ENCODE measurements around the gene CSMD2. TPM values are rescaled to one million over a fixed set of nuclear protein-coding genes. Genes with fewer than 3 reads are reported as not detected.

The CSMD2 gene
- polyA plus RNA-seq, 1 donor, result 0.36 TPM

DNA sequence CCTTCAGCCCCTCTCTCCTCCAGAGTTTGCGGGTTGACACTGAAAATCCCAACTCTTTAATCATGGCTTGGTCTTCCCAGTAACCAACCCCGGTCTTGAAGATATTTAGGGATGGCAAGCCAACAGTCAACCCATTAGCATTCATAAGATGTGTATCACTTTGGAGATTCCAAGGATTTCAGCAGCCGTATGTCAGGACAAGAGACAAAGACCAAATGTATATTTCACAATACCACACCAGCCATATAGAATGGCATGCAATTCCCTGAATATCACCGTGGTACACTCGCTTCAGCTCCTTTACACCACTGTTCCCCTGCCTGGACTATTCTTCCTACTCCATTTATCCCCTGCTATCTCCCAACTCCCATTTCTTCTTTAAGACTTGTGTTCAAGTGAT, 109.2 kb downstream of the CSMD2 start:
- WGBS (ENCODE audit: insufficient coverage, low lambda C conversion rate), result no CpG with 5 or more reads among the region's 5 CpGs
- H3K27me3 ChIP-seq (ENCODE audit: control insufficient read depth, insufficient read depth, low read length), result peaks cover 5% of the 10 kb centered on the region
- no peak overlapping the region for H3K4me3 ChIP-seq (ENCODE audit: low read length)
- no peak for DNase-seq
- H3K4me1 ChIP-seq (ENCODE audit: control insufficient read depth, insufficient read depth, low read length), result no peaks in the 10 kb centered on the region
- no peaks in the 10 kb centered on the region for H3K36me3 ChIP-seq (ENCODE audit: control insufficient read depth, insufficient read depth, low read length)
- H3K27ac ChIP-seq (ENCODE audit: low read length), result no peak overlapping the region
- H3K9me3 ChIP-seq (ENCODE audit: control insufficient read depth, low read depth, low read length), result no peaks in the 10 kb centered on the region

DNA sequence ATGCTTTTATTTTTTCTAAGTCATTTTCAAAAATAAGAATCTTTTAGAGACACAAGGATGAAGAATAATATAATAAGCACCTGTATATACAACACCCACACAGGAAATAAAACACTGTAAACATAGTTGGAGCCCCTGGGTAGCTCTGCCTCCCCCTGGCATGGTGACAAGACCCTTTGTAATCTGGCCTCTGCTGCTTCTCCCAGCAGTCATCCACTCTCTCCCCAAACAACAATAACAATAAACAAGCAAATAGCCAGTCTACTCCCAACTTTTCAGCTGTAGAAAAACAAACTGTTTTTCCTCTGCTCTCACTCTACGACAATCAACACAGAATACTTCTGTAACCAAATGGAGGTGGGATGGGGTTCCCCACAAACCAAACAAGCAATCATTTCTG, 110.1 kb downstream of the CSMD2 start:
- 50% methylated on average over 1 of the region's 1 CpG for WGBS (ENCODE audit: insufficient coverage, low lambda C conversion rate)
- H3K9me3 ChIP-seq (ENCODE audit: control insufficient read depth, low read depth, low read length), result no peaks in the 10 kb centered on the region
- H3K4me3 ChIP-seq (ENCODE audit: low read length), result no peak overlapping the region
- peaks cover 5% of the 10 kb centered on the region for H3K27me3 ChIP-seq (ENCODE audit: control insufficient read depth, insufficient read depth, low read length)
- no peak for DNase-seq
- no peaks in the 10 kb centered on the region for H3K36me3 ChIP-seq (ENCODE audit: control insufficient read depth, insufficient read depth, low read length)
- no peak overlapping the region for H3K27ac ChIP-seq (ENCODE audit: low read length)
- H3K4me1 ChIP-seq (ENCODE audit: control insufficient read depth, insufficient read depth, low read length), result no peaks in the 10 kb centered on the region

DNA sequence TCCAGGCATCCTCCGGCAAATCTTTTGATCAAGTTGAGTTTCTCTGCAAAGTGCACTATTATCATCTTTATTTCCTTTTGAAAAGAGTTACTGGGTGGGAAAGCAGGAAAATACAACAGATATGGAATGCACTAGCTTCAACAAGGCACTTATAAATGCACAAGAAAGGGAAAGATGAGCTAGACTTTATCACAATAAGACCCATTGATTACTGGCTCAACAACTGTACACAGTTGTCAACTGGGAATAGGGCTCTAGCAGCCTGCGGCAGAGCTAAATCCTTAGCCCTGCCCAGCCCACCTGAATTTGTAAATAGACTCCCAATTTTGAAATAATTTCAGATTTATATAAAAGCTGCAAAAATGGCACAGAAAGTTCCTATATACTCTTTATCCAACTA, 111.4 kb downstream of the CSMD2 start:
- no peaks in the 10 kb centered on the region for H3K4me1 ChIP-seq (ENCODE audit: control insufficient read depth, insufficient read depth, low read length)
- H3K27me3 ChIP-seq (ENCODE audit: control insufficient read depth, insufficient read depth, low read length), result peaks cover 5% of the 10 kb centered on the region
- H3K4me3 ChIP-seq (ENCODE audit: low read length), result no peak overlapping the region
- no peak overlapping the region for H3K27ac ChIP-seq (ENCODE audit: low read length)
- no peaks in the 10 kb centered on the region for H3K36me3 ChIP-seq (ENCODE audit: control insufficient read depth, insufficient read depth, low read length)
- no peaks in the 10 kb centered on the region for H3K9me3 ChIP-seq (ENCODE audit: control insufficient read depth, low read depth, low read length)
- no peak for DNase-seq
- 100% methylated on average over 1 of the region's 2 CpGs for WGBS (ENCODE audit: insufficient coverage, low lambda C conversion rate)

DNA sequence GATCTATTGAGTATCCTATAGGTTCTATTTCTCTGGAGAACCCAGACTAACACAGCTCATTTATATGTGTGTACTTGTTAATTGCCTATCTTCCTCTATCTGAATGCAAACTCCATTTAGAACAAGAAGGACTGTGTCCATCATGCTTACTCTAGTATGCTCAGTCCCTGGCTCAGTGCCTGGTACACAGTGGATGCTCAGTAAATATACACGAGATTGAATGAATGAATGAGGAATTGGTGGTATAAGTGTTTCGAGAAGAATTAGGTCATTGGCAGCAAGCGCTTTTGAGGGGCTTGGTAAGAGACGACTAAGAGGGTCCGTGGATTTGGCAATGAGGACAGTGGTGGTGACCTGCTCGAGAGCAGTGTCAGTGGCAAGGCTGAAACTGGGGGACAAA, 112.5 kb downstream of the CSMD2 start:
- Histone ChIP-seq H3K27ac (ENCODE audit: low read length) (no peak overlapping the region), H3K4me3 (ENCODE audit: low read length) (no peak overlapping the region), H3K4me1 (ENCODE audit: control insufficient read depth, insufficient read depth, low read length) (no peaks in the 10 kb centered on the region), H3K36me3 (ENCODE audit: control insufficient read depth, insufficient read depth, low read length) (no peaks in the 10 kb centered on the region), H3K9me3 (ENCODE audit: control insufficient read depth, low read depth, low read length) (no peaks in the 10 kb centered on the region), H3K27me3 (ENCODE audit: control insufficient read depth, insufficient read depth, low read length) (peaks cover 4% of the 10 kb centered on the region)
- WGBS (ENCODE audit: insufficient coverage, low lambda C conversion rate), result 80% methylated on average over 1 of the region's 6 CpGs
- DNase-seq, result no peak

- 57% methylated on average over 2 of the region's 3 CpGs for WGBS (ENCODE audit: insufficient coverage, low lambda C conversion rate)
- no peaks in the 10 kb centered on the region for H3K4me1 ChIP-seq (ENCODE audit: control insufficient read depth, insufficient read depth, low read length)
- no peak for DNase-seq
- H3K4me3 ChIP-seq (ENCODE audit: low read length), result no peak overlapping the region
- no peaks in the 10 kb centered on the region for H3K9me3 ChIP-seq (ENCODE audit: control insufficient read depth, low read depth, low read length)
- no peaks in the 10 kb centered on the region for H3K36me3 ChIP-seq (ENCODE audit: control insufficient read depth, insufficient read depth, low read length)
- H3K27me3 ChIP-seq (ENCODE audit: control insufficient read depth, insufficient read depth, low read length), result no peaks in the 10 kb centered on the region
- no peak overlapping the region for H3K27ac ChIP-seq (ENCODE audit: low read length)
Measured at GRCh38 chr1:34050709-34051485, 114.1 kb downstream of the CSMD2 start.

DNA sequence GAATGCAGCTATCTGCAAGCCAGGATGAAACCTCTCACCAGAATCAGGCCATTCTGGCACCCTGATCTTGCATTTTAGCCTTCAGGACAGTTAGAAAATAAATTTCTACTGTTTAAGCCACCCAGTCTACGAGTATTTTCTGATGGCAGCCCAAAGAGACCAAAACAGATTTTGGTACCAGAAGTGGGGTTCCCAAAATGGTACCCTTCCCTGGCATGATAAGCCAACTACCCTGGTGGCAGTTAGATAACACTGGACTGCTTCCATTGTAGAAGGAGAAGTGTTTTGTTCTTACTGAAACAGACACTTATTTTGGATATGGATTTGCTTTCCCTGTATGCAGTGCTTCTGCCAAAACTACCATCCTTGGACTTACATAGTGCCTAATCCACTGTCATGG, 115.0 kb downstream of the CSMD2 start:
- Histone ChIP-seq H3K4me1 (ENCODE audit: control insufficient read depth, insufficient read depth, low read length) (no peaks in the 10 kb centered on the region), H3K27ac (ENCODE audit: low read length) (no peak overlapping the region), H3K4me3 (ENCODE audit: low read length) (no peak overlapping the region), H3K9me3 (ENCODE audit: control insufficient read depth, low read depth, low read length) (no peaks in the 10 kb centered on the region), H3K27me3 (ENCODE audit: control insufficient read depth, insufficient read depth, low read length) (no peaks in the 10 kb centered on the region), H3K36me3 (ENCODE audit: control insufficient read depth, insufficient read depth, low read length) (no peaks in the 10 kb centered on the region)
- no CpG with 5 or more reads among the region's 1 CpG for WGBS (ENCODE audit: insufficient coverage, low lambda C conversion rate)
- DNase-seq, result no peak

- H3K27ac ChIP-seq (ENCODE audit: low read length), result no peak overlapping the region
Measured at GRCh38 chr1:34049477-34049876, 115.6 kb downstream of the CSMD2 start.

GRCh38 chr1:34037856-34038255, 127.2 kb downstream of the CSMD2 start:
- Histone ChIP-seq H3K4me1 (ENCODE audit: control insufficient read depth, insufficient read depth, low read length) (no peaks in the 10 kb centered on the region), H3K27ac (ENCODE audit: low read length) (no peak overlapping the region), H3K27me3 (ENCODE audit: control insufficient read depth, insufficient read depth, low read length) (no peaks in the 10 kb centered on the region), H3K36me3 (ENCODE audit: control insufficient read depth, insufficient read depth, low read length) (no peaks in the 10 kb centered on the region), H3K9me3 (ENCODE audit: control insufficient read depth, low read depth, low read length) (no peaks in the 10 kb centered on the region), H3K4me3 (ENCODE audit: low read length) (no peak overlapping the region)
- no peak for DNase-seq
- WGBS (ENCODE audit: insufficient coverage, low lambda C conversion rate), result 15% methylated on average over 2 of the region's 7 CpGs

More at GRCh38 chr1:34049477-34049876, 115.6 kb downstream of the CSMD2 start:
- Histone ChIP-seq H3K4me3 (ENCODE audit: low read length) (no peak overlapping the region), H3K9me3 (ENCODE audit: control insufficient read depth, low read depth, low read length) (no peaks in the 10 kb centered on the region), H3K36me3 (ENCODE audit: control insufficient read depth, insufficient read depth, low read length) (no peaks in the 10 kb centered on the region), H3K27me3 (ENCODE audit: control insufficient read depth, insufficient read depth, low read length) (no peaks in the 10 kb centered on the region), H3K4me1 (ENCODE audit: control insufficient read depth, insufficient read depth, low read length) (no peaks in the 10 kb centered on the region)
- no peak for DNase-seq
- no CpG with 5 or more reads among the region's 2 CpGs for WGBS (ENCODE audit: insufficient coverage, low lambda C conversion rate)

GRCh38 chr1:34037109-34037508, 127.9 kb downstream of the CSMD2 start:
- Histone ChIP-seq H3K27ac (ENCODE audit: low read length) (no peak overlapping the region), H3K4me3 (ENCODE audit: low read length) (no peak overlapping the region), H3K27me3 (ENCODE audit: control insufficient read depth, insufficient read depth, low read length) (no peaks in the 10 kb centered on the region), H3K9me3 (ENCODE audit: control insufficient read depth, low read depth, low read length) (no peaks in the 10 kb centered on the region), H3K4me1 (ENCODE audit: control insufficient read depth, insufficient read depth, low read length) (no peaks in the 10 kb centered on the region), H3K36me3 (ENCODE audit: control insufficient read depth, insufficient read depth, low read length) (no peaks in the 10 kb centered on the region)
- DNase-seq, result no peak
- no CpG with 5 or more reads among the region's 8 CpGs for WGBS (ENCODE audit: insufficient coverage, low lambda C conversion rate)

GRCh38 chr1:34034036-34034435, 131.0 kb downstream of the CSMD2 start:
- Histone ChIP-seq H3K9me3 (ENCODE audit: control insufficient read depth, low read depth, low read length) (no peaks in the 10 kb centered on the region), H3K27ac (ENCODE audit: low read length) (no peak overlapping the region), H3K4me1 (ENCODE audit: control insufficient read depth, insufficient read depth, low read length) (no peaks in the 10 kb centered on the region), H3K4me3 (ENCODE audit: low read length) (no peak overlapping the region), H3K27me3 (ENCODE audit: control insufficient read depth, insufficient read depth, low read length) (no peaks in the 10 kb centered on the region), H3K36me3 (ENCODE audit: control insufficient read depth, insufficient read depth, low read length) (no peaks in the 10 kb centered on the region)
- no CpG with 5 or more reads among the region's 5 CpGs for WGBS (ENCODE audit: insufficient coverage, low lambda C conversion rate)
- no peak for DNase-seq

DNA sequence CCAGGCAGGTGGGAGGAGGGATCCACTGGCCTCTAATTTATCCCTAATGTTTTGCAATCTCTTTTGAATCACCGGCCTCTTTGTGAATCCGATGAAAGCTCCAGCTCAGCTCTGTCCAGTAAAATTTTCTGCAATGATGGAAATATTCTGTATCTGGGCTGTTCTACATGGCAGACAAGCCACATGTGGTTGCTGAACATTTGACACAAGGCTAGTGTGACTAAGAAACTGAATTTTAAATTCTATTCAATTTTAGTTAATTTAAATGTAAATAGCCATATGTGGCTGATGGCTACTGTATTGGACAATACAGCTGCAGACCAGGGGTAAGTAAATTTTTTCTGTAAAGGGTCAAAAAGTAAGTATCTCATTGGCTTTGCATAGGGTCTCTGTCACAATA, 135.1 kb downstream of the CSMD2 start:
- no peaks in the 10 kb centered on the region for H3K4me1 ChIP-seq (ENCODE audit: control insufficient read depth, insufficient read depth, low read length)
- no peak for DNase-seq
- WGBS (ENCODE audit: insufficient coverage, low lambda C conversion rate), result no CpG with 5 or more reads among the region's 2 CpGs
- H3K4me3 ChIP-seq (ENCODE audit: low read length), result no peak overlapping the region
- no peaks in the 10 kb centered on the region for H3K27me3 ChIP-seq (ENCODE audit: control insufficient read depth, insufficient read depth, low read length)
- no peak overlapping the region for H3K27ac ChIP-seq (ENCODE audit: low read length)
- H3K36me3 ChIP-seq (ENCODE audit: control insufficient read depth, insufficient read depth, low read length), result no peaks in the 10 kb centered on the region
- no peaks in the 10 kb centered on the region for H3K9me3 ChIP-seq (ENCODE audit: control insufficient read depth, low read depth, low read length)
